ENCODE measurements around the gene HOXC12.

HOXC12 gene, protein sequence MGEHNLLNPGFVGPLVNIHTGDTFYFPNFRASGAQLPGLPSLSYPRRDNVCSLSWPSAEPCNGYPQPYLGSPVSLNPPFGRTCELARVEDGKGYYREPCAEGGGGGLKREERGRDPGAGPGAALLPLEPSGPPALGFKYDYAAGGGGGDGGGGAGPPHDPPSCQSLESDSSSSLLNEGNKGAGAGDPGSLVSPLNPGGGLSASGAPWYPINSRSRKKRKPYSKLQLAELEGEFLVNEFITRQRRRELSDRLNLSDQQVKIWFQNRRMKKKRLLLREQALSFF

DNA sequence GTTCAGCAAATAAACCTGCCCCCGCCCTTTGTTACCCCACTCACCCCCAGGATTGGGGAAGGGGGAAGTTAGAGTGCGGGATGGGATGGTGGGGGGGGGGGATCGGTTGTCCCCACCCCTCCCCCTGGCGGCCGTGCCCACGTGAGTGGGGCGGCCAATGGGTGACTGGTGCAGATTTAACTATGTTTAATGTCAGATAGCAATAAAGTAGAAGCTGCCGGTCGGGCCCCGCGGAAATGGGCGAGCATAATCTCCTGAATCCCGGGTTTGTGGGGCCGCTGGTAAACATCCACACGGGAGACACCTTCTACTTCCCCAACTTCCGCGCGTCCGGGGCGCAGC is at the start of gene HOXC12:
Gene HOXC12, plus strand, starts transcription at position 210 of the 342 bp plus-strand sequence. Its CDS starts 27 bp downstream, at position 237.
- no peak for DNase-seq (ENCODE audit: low read depth)

- no peak for DNase-seq (ENCODE audit: low read depth)
Measured at GRCh38 chr12:53907103-53907502, 47.6 kb upstream of the HOXC12 start.

DNA sequence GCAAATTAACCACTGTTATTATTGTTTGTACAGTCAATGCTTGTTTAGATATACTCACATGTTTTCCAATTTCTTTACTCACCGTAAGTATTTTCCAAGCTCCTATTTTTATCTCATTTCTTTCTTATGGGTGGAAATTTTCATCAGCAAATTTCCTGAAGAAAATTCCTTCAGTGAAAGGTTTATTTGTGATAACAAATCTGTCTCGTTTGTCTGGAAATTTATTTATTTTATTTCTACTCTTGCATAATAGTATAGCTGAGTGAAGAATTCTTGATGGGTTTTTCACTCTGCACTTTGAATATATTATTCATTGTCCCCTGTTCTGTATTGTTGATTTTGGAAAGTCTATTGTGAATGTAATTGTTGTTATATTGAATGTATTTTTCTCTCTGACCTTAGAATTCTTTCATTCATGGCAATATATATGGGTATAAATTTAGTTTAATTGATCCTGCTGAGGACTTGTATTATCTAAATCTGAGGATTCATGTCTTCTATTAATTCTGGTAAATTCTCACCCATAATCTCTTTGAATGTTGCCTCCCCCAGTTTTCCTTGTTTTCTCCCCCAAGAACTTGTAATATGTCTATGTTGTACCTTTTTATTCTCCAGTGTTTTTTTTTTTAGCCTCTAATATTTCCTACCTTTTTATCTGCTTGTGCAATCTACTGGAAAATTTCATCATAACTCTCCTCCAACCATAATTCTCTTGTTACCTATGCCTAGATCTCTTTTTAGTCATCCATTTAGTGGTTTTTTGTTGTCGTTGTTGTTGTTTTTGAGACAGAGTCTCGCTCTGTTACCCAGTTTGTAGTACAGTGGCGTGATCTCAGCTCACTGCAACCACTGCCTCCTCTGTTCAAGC is 37.7 kb upstream of the HOXC12 start:
- DNase-seq (ENCODE audit: low read depth) = no peak

DNA sequence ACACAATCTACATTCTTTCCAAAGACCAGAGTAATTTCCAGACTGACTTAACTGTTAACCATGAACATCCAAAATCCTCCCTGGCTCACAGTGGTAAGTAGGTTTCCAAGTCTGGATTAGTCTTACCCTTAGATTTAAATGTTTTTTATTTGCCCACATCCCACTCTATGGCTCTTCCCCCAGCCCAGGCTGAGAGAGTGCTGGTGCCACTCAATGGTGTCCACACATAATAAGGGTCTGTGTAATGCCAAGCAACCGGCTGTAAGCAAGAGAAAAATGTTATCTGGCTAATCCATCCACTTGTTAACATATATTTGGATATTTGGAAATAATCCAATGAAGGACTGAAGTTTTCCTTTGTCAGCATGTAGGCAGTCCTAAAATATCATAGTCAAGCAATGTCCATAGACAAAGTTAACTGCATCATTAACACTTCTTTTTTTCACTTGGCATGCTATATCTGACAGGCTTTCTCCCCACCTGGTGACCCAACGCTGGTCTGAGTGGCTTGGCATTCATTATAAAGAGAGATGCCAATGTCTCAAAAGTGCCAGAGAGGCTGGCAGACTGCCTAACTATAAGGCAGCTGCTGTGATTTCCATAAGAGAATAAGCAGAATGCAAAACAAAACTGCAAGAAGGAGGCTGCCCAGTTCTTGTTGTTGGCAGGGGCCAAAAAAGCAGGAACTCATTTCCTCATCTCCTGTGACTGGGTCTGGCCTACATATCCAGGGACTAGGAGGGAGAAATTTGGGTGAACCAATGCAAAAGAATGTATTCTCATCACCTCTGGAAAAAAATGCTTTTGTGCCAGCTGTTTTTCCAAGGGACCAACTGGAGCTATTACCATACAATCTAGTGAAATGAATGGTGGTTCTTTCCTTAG is 29.9 kb upstream of the HOXC12 start:
- no peak for DNase-seq (ENCODE audit: low read depth)

DNA sequence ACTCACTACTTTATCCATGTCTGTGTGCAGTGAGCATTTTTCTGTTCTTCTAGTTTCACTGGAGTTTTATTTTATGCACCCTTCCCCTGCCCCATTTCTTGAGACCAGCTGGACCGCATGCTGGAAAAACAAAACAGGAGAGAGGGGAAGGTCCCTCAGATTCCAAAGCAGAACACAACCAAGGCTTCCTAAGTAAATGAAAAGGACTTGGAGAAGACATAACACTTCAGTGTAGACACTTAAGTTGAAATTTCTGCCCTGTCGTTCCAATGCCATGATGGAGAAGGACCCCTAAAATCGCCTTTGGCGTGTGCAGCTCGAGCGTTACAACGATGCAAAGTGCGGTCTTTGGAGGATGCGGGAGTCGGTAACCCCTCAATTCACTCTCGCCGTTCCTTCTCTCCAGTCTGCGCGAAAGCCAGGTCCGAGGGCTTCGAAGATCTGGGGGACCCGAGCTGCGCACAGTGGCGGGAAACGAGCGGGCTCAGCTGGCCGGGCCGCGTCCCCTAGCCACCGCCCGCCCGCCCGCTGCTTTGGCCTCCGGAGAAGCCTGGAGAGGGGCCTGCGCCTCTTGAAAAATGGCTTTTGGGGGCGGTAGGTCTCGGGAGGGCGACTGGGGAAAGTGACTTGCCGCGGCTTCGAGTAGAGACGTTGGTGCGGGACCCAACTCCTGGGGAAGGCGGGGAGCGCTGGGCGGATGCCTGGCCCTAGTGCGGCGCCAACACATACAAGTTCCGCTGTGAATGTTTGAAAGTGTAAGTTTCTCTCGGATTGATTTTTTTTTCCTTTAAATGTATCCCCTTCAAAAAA is 27.3 kb upstream of the HOXC12 start:
- no peak for DNase-seq (ENCODE audit: low read depth)

GRCh38 chr12:53928054-53928835 is 26.5 kb upstream of the HOXC12 start:
- no peak for DNase-seq (ENCODE audit: low read depth)

GRCh38 chr12:53929527-53929926 is 25.2 kb upstream of the HOXC12 start:
- DNase-seq (ENCODE audit: low read depth) = no peak

DNA sequence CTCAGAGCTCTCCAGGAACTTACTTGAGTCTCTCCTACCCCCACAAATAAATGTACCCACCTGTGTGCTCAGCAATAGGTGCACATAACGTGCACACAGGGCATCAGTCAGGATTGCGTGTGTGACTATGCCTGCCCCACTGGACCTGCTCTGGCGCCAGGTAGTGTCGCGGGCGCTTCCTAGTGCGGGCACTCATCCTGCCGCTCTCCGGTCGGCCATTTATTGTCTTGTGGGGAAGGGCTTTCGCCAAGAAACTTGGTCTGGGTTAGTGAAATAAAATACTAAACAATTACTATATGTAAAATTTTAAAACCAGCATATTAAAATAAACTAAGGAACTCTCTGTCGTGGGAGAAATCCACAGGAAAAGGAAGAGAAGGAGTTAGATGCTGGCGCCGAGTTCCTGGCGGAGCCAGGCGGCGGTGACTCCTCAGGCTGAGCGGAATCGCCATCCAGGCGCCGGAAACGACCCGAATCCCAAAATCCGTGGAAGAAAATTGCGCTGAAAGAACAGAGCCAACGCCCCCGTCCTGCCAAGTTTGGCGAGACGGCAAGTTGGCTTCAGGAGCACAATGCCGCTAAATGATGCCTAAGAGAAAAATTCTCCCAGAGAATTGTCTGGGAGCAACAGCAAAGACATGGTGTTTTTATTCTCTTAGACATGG is 24.0 kb upstream of the HOXC12 start:
- DNase-seq (ENCODE audit: low read depth) = no peak

DNA sequence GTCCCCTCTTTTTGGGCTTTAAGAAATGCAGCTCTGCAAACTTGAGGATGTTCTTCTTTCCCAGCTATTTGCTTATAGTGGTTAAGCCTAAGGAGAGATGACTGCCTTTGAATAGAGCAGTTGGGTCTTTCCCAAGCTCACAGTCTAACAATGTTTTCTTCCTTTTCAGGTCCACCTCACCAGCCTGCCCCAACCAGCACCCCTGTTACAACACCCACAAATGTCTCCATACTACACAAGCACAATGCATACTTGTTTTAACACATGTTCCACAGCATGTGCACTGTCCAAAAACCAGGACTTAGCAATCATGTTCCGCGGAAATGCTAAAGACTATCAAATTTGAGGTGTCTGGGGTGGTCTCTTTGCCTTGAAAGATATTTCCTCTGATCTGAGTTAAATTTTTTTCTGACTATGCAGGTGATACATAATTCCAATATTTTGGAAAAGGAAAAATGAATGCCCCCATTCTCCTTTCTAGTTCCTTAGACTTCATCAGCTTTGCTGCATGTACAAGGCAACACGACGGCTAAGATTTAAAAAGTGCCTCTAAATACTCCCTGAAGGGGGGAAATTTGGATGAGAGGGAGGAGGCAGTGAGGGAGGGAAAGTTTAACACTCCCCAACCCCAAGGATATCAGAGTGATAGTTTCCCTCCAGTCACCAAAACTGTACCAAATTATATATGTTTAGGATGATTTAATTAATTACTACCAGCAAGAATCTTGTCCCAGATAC is 22.7 kb upstream of the HOXC12 start:
- DNase-seq (ENCODE audit: low read depth) = no peak

DNA sequence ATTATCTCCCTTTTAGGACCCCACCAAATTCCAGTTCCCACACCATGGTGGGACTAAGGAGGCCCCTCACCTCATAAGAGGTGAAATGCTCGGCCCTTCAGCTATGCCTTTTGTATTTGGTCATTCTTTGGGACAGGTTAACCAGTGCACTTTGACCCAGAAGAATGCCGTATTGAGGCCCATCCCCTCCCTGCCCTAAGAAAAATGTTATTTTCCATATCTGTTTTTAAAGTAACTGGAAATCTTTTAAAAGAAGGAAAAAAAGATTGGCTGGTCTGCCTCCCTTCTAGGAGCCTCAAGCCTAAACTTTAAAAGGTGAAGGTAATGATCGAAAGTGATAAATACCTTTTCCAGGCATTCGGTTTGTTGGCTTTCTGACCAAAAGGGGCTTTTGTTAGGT is 21.8 kb upstream of the HOXC12 start:
- DNase-seq (ENCODE audit: low read depth) = no peak

DNA sequence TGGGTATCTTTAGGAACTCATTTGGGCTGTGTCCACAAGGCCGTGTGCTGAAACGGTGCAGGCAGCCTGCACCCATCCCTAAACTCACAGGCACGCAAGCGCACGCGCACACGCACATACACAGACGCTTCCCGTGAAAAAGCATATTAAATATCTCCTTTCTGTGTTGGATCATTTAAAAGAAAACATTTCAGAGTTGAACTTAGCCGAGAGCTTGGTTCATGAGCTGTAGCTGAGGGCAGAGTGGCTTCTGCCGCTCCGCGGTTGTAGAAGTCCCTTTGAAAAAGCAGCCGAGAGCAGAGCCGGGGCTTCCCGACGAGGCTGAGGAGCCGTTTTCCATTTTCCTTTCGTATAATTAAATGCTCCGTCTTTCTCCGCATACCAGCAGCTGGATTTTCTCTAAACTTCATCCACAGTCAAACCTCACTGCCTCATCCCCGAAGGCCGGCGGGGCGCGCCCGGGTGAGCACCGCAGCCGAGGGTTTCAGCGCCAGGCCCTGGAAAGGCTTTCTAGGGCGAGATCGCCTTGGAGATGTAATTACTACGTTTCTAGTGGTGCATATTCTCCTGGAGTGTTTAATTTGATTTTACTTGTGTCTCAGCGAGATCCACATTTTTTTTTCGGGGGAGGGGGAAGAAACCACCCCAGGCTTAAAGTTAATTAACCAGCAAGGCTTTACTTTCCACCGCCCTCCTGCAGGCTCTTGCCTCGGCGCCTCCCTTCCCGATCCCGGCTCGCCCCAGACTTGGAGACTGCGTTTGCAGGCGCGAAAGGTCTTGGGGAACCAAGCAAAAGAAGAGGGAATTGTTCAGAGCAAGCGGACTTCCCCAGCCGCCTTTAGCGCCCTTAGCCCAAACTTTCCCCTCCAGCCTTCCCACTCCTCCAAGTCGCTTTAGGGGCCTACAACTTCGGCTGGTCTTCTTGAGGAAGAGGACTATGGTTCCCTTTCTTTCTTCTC is 19.0 kb upstream of the HOXC12 start:
- no peak for DNase-seq (ENCODE audit: low read depth)

DNA sequence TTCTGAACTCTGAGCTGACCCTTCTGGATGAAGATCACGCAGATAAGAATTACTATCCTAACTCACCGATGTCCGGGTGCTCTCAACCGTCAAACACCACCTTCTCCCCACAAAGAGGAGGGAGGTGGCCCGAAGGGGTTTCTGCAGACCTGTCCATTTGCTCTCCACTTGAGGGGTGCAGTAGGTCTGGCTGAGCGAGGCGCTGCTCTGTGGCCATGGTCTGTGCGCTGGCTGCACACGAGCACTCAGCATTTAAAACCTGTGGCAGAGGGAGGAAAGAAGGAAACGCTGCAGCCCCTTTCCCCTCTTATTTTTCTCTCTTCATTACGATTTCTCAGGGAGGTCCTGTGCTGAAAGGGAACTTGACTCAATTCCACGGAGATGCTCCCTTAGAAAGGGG is 17.6 kb upstream of the HOXC12 start:
- DNase-seq (ENCODE audit: low read depth) = no peak

DNA sequence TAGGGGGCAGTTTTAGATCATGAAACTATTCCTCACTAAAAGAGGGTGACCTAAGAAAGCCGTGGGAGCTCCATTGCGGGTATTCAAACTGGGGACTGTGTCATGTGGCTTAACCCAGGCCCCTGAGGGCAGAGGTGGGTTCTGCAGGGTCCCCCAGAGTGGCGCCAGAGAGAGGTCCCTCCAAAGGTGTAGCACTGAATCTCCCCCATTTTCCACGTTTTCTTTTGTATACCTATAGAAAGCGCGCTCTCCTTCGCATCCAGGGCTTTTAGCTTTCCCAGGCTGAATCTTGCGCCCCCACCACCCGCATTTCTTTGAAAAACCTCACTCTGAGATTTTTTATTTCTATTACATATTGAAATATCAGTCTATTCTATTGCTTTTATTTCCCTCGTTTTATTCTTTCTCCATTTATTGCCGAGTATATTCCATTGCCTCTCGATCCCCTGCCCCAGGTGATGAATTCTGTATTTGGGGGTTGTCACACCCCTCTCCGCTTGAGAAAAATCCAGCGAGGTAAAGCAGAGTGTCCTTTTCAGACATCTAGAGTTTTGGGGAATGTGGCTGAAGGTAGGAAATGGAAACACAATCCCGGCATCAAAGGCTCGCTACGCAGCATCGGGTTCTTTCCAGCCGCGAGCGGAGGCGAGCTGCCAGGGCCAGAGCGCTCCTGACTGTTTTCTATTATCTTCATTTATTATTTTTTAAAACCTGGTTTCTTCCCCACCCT is 16.9 kb upstream of the HOXC12 start:
- DNase-seq (ENCODE audit: low read depth) = no peak

GRCh38 chr12:53938326-53939140 is 16.2 kb upstream of the HOXC12 start, which contains the start of gene HOXC13:
Gene HOXC13 (plus strand): TSS chr12:53938831. CDS start chr12:53938907, 76 bp downstream.
- no peak for DNase-seq (ENCODE audit: low read depth)

DNA sequence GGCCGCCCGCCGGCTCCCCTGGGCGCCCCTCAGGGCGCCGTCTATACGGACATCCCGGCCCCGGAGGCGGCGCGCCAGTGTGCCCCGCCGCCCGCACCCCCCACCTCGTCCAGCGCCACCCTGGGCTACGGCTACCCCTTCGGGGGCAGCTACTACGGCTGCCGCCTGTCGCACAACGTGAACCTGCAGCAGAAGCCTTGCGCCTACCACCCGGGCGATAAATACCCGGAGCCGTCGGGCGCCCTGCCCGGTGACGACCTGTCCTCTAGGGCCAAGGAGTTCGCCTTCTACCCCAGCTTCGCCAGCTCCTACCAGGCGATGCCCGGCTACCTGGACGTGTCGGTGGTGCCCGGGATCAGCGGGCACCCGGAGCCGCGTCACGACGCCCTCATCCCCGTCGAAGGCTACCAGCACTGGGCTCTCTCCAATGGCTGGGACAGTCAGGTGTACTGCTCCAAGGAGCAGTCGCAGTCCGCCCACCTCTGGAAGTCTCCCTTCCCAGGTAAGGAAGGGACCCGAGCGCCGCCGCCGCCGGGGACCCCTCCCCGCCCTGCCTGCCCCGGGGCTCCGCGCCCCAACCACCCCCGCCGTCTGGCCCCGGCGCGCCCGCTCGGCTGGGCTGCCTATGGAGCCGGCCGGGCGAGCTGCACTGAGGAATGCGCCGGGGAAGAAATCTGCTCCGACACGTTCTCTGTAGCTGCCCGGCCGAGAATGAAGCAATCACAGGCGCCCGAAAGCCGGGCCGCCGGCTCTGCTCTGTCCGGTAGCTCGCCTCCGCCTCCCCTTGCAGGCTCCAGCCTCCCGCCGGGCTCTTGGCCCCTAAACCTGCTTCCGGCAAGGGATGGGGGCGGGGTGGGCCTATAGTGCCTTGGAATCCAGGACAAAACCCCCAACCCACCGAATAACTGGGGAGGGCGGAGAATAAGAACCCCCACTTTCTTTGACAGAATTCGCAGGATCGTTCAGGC is 15.3 kb upstream of the HOXC12 start:
- DNase-seq (ENCODE audit: low read depth) = no peak
